Central memory CD8-positive, alpha-beta T cell (primary cell): ENCODE measurements around the gene PRR29.

ENCODE experiments used
- ATAC-seq: fragments of 150-1000 bp; cut with Tn5 transposase; replicated peaks from 2 replicates; pipeline ENCODE4 v1.10.0; 2022; ENCODE audit warnings: mild to moderate bottlenecking, moderate FRiP score, moderate number of reproducible peaks; ENCODE audit not compliant: poor library complexity, severe bottlenecking; ENCODE audit errors: extremely low read depth
- DNase-seq, 2 donors: peaks; one replicate each; pipeline ENCODE4 v3.0.0; 2021; ENCODE audit warnings: low spot score in 2 of 2
- H3K27ac Mint-ChIP-seq: one replicate; pipeline ENCODE4 v1.8.0; 2022; ENCODE audit warnings: low read depth, mild to moderate bottlenecking, moderate library complexity, mixed read lengths
- H3K27me3 Mint-ChIP-seq: one replicate; pipeline ENCODE4 v1.8.0; 2022; ENCODE audit warnings: mixed read lengths
- H3K36me3 Mint-ChIP-seq: one replicate; pipeline ENCODE4 v1.8.0; 2022; ENCODE audit warnings: mild to moderate bottlenecking, moderate library complexity, mixed read lengths; ENCODE audit not compliant: insufficient read depth
- H3K4me1 Mint-ChIP-seq: one replicate; pipeline ENCODE4 v1.8.0; 2022; ENCODE audit warnings: mixed read lengths
- H3K4me3 Mint-ChIP-seq: one replicate; pipeline ENCODE4 v1.8.0; 2022; ENCODE audit warnings: mild to moderate bottlenecking, moderate library complexity, mixed read lengths
- H3K9me3 Mint-ChIP-seq: one replicate; pipeline ENCODE4 v1.8.0; 2022; ENCODE audit warnings: mixed read lengths

PRR29 gene

GRCh38 chr17:63998050-63998720 lies at the start of gene PRR29:
Gene PRR29 (plus strand): TSS chr17:63998351. CDS start chr17:63998365, 14 bp downstream.
- Mint-ChIP-seq H3K27ac (peak within 1 kb of the TSS; percentile 80), H3K4me1 (peaks cover 46% of the 10 kb centered on the region)
- peak; percentile 55 to 62 for DNase-seq

DNA sequence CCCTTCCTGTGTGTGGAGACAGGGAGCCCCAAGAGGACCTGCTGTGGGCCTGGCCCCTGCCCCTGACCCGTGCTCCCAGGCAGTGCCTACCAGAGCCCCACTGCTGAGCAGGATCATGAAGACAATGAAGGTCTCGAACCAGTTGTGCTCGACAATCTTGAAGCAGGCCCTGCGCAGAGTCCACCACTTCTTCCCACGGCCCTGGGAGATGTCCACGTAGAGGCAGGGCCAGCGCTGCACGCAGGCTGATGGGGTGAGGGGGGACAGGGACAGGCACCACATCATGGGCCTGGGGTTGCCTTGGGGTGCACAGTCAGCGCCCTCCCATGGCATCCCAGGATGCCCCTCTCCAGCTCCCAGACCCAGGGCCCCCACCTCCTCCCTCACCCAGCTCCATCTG lies 49.6 kb upstream of the PRR29 start:
- ATAC-seq (no peak), DNase-seq (no peak)
- no peak overlapping the region for H3K4me3 Mint-ChIP-seq
- no peaks in the 10 kb centered on the region for H3K27me3 Mint-ChIP-seq
- H3K9me3 Mint-ChIP-seq: no peaks in the 10 kb centered on the region
- no peaks in the 10 kb centered on the region for H3K36me3 Mint-ChIP-seq
- no peak overlapping the region for H3K27ac Mint-ChIP-seq
- H3K4me1 Mint-ChIP-seq: peaks cover 20% of the 10 kb centered on the region

More at GRCh38 chr17:63998050-63998720, at the start of gene PRR29:
- peak; percentile 70 for ATAC-seq
- Mint-ChIP-seq H3K36me3 (peaks cover 5% of the 10 kb centered on the region), H3K4me3 (peak within 1 kb of the TSS; percentile 89), H3K27me3 (no peaks in the 10 kb centered on the region), H3K9me3 (no peaks in the 10 kb centered on the region)

GRCh38 chr17:63949576-63950250 lies 48.4 kb upstream of the PRR29 start:
- Mint-ChIP-seq H3K4me3 (no peak overlapping the region), H3K27ac (no peak overlapping the region)

GRCh38 chr17:63950940-63951907 lies 46.9 kb upstream of the PRR29 start:
- ATAC-seq: no peak
- Mint-ChIP-seq H3K4me3 (no peak overlapping the region), H3K4me1 (peaks cover 29% of the 10 kb centered on the region)

More at GRCh38 chr17:63949576-63950250, 48.4 kb upstream of the PRR29 start:
- no peak for ATAC-seq
- no peaks in the 10 kb centered on the region for H3K9me3 Mint-ChIP-seq
- DNase-seq: no peak
- peaks cover 3% of the 10 kb centered on the region for H3K36me3 Mint-ChIP-seq
- H3K4me1 Mint-ChIP-seq: peaks cover 30% of the 10 kb centered on the region
- no peaks in the 10 kb centered on the region for H3K27me3 Mint-ChIP-seq

GRCh38 chr17:63954402-63955063 lies 43.6 kb upstream of the PRR29 start:
- H3K27me3 Mint-ChIP-seq: no peaks in the 10 kb centered on the region
- no peaks in the 10 kb centered on the region for H3K9me3 Mint-ChIP-seq
- DNase-seq (peak in 1 of 2 donors; percentile 26), ATAC-seq (peak; percentile 81)
- H3K27ac Mint-ChIP-seq: peak overlapping the region; percentile 75
- peak overlapping the region; percentile 41 for H3K4me3 Mint-ChIP-seq
- H3K4me1 Mint-ChIP-seq: peaks cover 25% of the 10 kb centered on the region
- peaks cover 3% of the 10 kb centered on the region for H3K36me3 Mint-ChIP-seq

More at GRCh38 chr17:63950940-63951907, 46.9 kb upstream of the PRR29 start:
- DNase-seq: no peak
- no peaks in the 10 kb centered on the region for H3K27me3 Mint-ChIP-seq
- H3K9me3 Mint-ChIP-seq: no peaks in the 10 kb centered on the region
- H3K36me3 Mint-ChIP-seq: peaks cover 3% of the 10 kb centered on the region
- no peak overlapping the region for H3K27ac Mint-ChIP-seq

DNA sequence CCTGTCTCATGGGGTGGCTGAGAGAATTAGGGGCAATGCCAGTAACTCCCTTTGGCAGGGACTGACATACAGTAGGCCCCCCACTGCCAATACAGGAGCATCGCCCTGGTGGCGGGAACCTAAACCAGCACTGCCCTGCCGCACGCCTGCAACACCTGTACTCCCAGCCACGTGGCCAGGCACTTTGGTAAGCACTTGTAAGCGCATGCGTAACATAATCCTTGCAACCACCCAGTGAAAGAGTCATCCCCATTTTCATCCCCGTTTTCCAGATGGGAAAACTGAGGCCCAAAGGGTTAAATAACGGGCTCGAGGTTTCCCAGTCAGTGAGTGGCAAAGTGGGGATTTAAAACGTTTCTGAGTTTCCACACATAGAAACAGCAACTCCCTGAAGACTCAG lies 42.9 kb upstream of the PRR29 start:
- H3K27me3 Mint-ChIP-seq: no peaks in the 10 kb centered on the region
- ATAC-seq (no peak), DNase-seq (no peak)
- peak overlapping the region; percentile 66 for H3K27ac Mint-ChIP-seq
- H3K4me3 Mint-ChIP-seq: no peak overlapping the region
- peaks cover 25% of the 10 kb centered on the region for H3K4me1 Mint-ChIP-seq
- H3K9me3 Mint-ChIP-seq: no peaks in the 10 kb centered on the region
- H3K36me3 Mint-ChIP-seq: peaks cover 3% of the 10 kb centered on the region

DNA sequence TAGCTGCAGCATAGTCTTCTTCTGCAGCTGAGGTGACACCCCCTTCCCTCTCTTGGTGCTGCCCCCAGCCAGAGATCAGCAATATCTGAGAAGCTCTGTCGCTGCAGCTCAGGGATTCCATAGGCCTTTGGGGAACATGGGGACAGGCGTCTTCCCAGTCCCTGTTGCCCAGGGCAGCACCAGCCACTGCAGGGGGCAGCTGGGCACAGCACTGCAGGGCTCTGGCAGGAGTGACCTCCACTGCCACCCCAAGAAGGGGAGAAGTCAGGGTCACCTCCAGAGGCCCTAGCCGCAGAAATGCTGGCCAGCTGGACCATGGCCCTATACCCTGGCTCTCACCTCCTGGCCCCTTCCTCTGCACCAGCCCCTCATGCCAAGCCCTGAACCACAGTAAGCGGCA lies 42.4 kb upstream of the PRR29 start:
- no peak overlapping the region for H3K4me3 Mint-ChIP-seq
- H3K27ac Mint-ChIP-seq: peak overlapping the region; percentile 66

GRCh38 chr17:63956296-63956920 lies 41.7 kb upstream of the PRR29 start:
- H3K27ac Mint-ChIP-seq: peak overlapping the region; percentile 66
- peaks cover 25% of the 10 kb centered on the region for H3K4me1 Mint-ChIP-seq
- H3K4me3 Mint-ChIP-seq: no peak overlapping the region
- H3K9me3 Mint-ChIP-seq: no peaks in the 10 kb centered on the region
- no peak for ATAC-seq
- no peak for DNase-seq
- no peaks in the 10 kb centered on the region for H3K27me3 Mint-ChIP-seq
- H3K36me3 Mint-ChIP-seq: peaks cover 3% of the 10 kb centered on the region

More for the DNA sequence above, 42.4 kb upstream of the PRR29 start:
- Mint-ChIP-seq H3K27me3 (no peaks in the 10 kb centered on the region), H3K36me3 (peaks cover 3% of the 10 kb centered on the region), H3K4me1 (peaks cover 25% of the 10 kb centered on the region), H3K9me3 (no peaks in the 10 kb centered on the region)
- ATAC-seq (no peak), DNase-seq (no peak)

- H3K27ac Mint-ChIP-seq: no peak overlapping the region
- ATAC-seq: no peak
Observed at GRCh38 chr17:63960006-63960405, 38.1 kb upstream of the PRR29 start.

GRCh38 chr17:63960430-63960829 lies 37.7 kb upstream of the PRR29 start:
- Mint-ChIP-seq H3K27me3 (no peaks in the 10 kb centered on the region), H3K9me3 (no peaks in the 10 kb centered on the region), H3K27ac (no peak overlapping the region), H3K4me1 (peaks cover 11% of the 10 kb centered on the region), H3K36me3 (no peaks in the 10 kb centered on the region), H3K4me3 (no peak overlapping the region)
- DNase-seq (no peak), ATAC-seq (no peak)

More at GRCh38 chr17:63960006-63960405, 38.1 kb upstream of the PRR29 start:
- H3K36me3 Mint-ChIP-seq: no peaks in the 10 kb centered on the region
- no peaks in the 10 kb centered on the region for H3K9me3 Mint-ChIP-seq
- H3K27me3 Mint-ChIP-seq: no peaks in the 10 kb centered on the region
- DNase-seq: no peak
- no peak overlapping the region for H3K4me3 Mint-ChIP-seq
- peaks cover 12% of the 10 kb centered on the region for H3K4me1 Mint-ChIP-seq

- H3K9me3 Mint-ChIP-seq: no peaks in the 10 kb centered on the region
- no peak overlapping the region for H3K27ac Mint-ChIP-seq
- DNase-seq (no peak), ATAC-seq (peak; percentile 28)
- H3K27me3 Mint-ChIP-seq: no peaks in the 10 kb centered on the region
- H3K36me3 Mint-ChIP-seq: no peaks in the 10 kb centered on the region
- H3K4me1 Mint-ChIP-seq: peaks cover under 1% of the 10 kb centered on the region
- H3K4me3 Mint-ChIP-seq: no peak overlapping the region
Observed at GRCh38 chr17:63961355-63962212, 36.6 kb upstream of the PRR29 start.
